HepG2 (cell line): ENCODE measurements around the gene TSC22D1. TPM values are rescaled to one million over a fixed set of nuclear protein-coding genes. Genes with fewer than 3 reads are reported as not detected.

ENCODE experiments used
- AKNA ChIP-seq: sonication (generic); formaldehyde crosslinking; IDR thresholded peaks from 2 replicates; pipeline ENCODE4 v1.4.0; 2020; ENCODE audit warnings: missing genetic modification reagents, borderline replicate concordance
- CAMTA2 ChIP-seq: sonication (generic); formaldehyde crosslinking; IDR thresholded peaks from 2 replicates; pipeline ENCODE4 v1.4.0; 2020; ENCODE audit warnings: mild to moderate bottlenecking, missing genetic modification reagents, borderline replicate concordance
- CREB1 ChIP-seq, 2 experiments: fragments of 450-650 bp in 1 of 2; IDR thresholded peaks; 2 replicates each; pipeline ENCODE4 v1.6.1; 2016 to 2017; ENCODE audit warnings: control low read depth in 1 of 2, mild to moderate bottlenecking in 1 of 2, missing compliant biosample characterization in 1 of 2, missing genetic modification characterization in 1 of 2
- DR1 ChIP-seq: sonication (generic); formaldehyde crosslinking; IDR thresholded peaks from 2 replicates; pipeline ENCODE4 v1.8.0; 2021; ENCODE audit warnings: mild to moderate bottlenecking, missing genetic modification reagents, inconsistent platforms
- FIP1L1 ChIP-seq: fragments of 200-400 bp; formaldehyde crosslinking; IDR thresholded peaks from 2 replicates; pipeline ENCODE4 v1.6.1; 2018; ENCODE audit warnings: low read depth, mild to moderate bottlenecking, low read length, moderate library complexity, borderline replicate concordance; ENCODE audit not compliant: insufficient read depth
- GPBP1L1 ChIP-seq: sonication (generic); formaldehyde crosslinking; IDR thresholded peaks from 2 replicates; pipeline ENCODE4 v1.5.0; 2020; ENCODE audit warnings: mild to moderate bottlenecking, missing genetic modification reagents
- HBP1 ChIP-seq: IDR thresholded peaks from 2 replicates; pipeline ENCODE4 v1.6.1; 2016; ENCODE audit warnings: low read depth, control low read depth
- HINFP ChIP-seq: sonication (generic); formaldehyde crosslinking; IDR thresholded peaks from 2 replicates; pipeline ENCODE4 v1.4.0; 2020; ENCODE audit warnings: low read depth, mild to moderate bottlenecking, missing genetic modification reagents
- HOXA9 ChIP-seq: sonication (generic); formaldehyde crosslinking; IDR thresholded peaks from 2 replicates; pipeline ENCODE4 v1.8.1; 2022; ENCODE audit warnings: missing genetic modification reagents, mild to moderate bottlenecking, moderate library complexity, borderline replicate concordance
- HOXD1 ChIP-seq: sonication (generic); formaldehyde crosslinking; IDR thresholded peaks from 2 replicates; pipeline ENCODE4 v1.5.0; 2020; ENCODE audit warnings: missing genetic modification reagents
- KLF12 ChIP-seq: sonication (generic); formaldehyde crosslinking; IDR thresholded peaks from 2 replicates; pipeline ENCODE4 v1.4.0; 2020; ENCODE audit warnings: missing genetic modification reagents, borderline replicate concordance
- MEF2D ChIP-seq: sonication (generic); formaldehyde crosslinking; IDR thresholded peaks from 2 replicates; pipeline ENCODE4 v1.5.1; 2020; ENCODE audit warnings: mild to moderate bottlenecking, missing genetic modification reagents
- NR2F6 ChIP-seq, 2 experiments: IDR thresholded peaks; 2 replicates each; pipeline ENCODE4 v1.6.1; 2016; ENCODE audit warnings: antibody characterized with exemption in 1 of 2, mild to moderate bottlenecking in 1 of 2
- POLR2A ChIP-seq, 2 experiments: IDR thresholded peaks; 2 replicates each; pipeline ENCODE4 v1.6.1; 2011; ENCODE audit warnings: low read depth in 2 of 2, low read length in 2 of 2, mild to moderate bottlenecking in 1 of 2, moderate library complexity in 1 of 2; ENCODE audit not compliant: insufficient read depth in 1 of 2
- SOX13 ChIP-seq, 3 experiments: fragments of 450-650 bp in 1 of 3; sonication (generic) in 1 of 3; formaldehyde crosslinking in 1 of 3; IDR thresholded peaks in 2 of 3; conservative IDR thresholded peaks in 1 of 3; 2 replicates each; pipeline versions ENCODE4 v1.5.0 to v1.6.1; 2016 to 2020; ENCODE audit warnings: antibody characterized with exemption in 1 of 3, mild to moderate bottlenecking in 1 of 3, missing compliant biosample characterization in 1 of 3, missing genetic modification reagents in 1 of 3, moderate library complexity in 1 of 3
- SP4 ChIP-seq: sonication (generic); formaldehyde crosslinking; IDR thresholded peaks from 2 replicates; pipeline ENCODE4 v1.8.1; 2023; ENCODE audit warnings: mild to moderate bottlenecking, missing genetic modification reagents
- ZEB1 ChIP-seq: IDR thresholded peaks from 2 replicates; pipeline ENCODE4 v1.6.1; 2012; ENCODE audit warnings: mild to moderate bottlenecking, low read depth, inconsistent platforms; ENCODE audit not compliant: insufficient replicate concordance
- ZNF33B ChIP-seq: sonication (generic); formaldehyde crosslinking; IDR thresholded peaks from 2 replicates; pipeline ENCODE4 v1.5.1; 2020; ENCODE audit warnings: mild to moderate bottlenecking, missing genetic modification reagents
- ZNF34 ChIP-seq: sonication (generic); formaldehyde crosslinking; IDR thresholded peaks from 2 replicates; pipeline ENCODE4 v1.4.0; 2020; ENCODE audit warnings: mild to moderate bottlenecking, missing genetic modification reagents, borderline replicate concordance
- ZNF674 ChIP-seq: sonication (generic); formaldehyde crosslinking; IDR thresholded peaks from 2 replicates; pipeline ENCODE4 v1.5.0; 2020; ENCODE audit warnings: low read depth, mild to moderate bottlenecking, missing genetic modification reagents
- ZNF746 ChIP-seq: sonication (generic); formaldehyde crosslinking; IDR thresholded peaks from 2 replicates; pipeline ENCODE4 v1.8.0; 2022; ENCODE audit warnings: mild to moderate bottlenecking, missing genetic modification reagents
- polyA plus RNA-seq, 8 experiments: library from polyadenylated mRNA; depleted of rRNA in 3 of 8; stranded (reverse) in 7 of 8; unstranded in 1 of 8; fragments of >200 nt; fragmentation: Illumina TruSeq in 4 of 8; extraction: Trizol in 4 of 8; gene quantifications; 2 replicates each; pipeline versions ENCODE4 v1.2.1 to v1.2.3, GENCODE V29; 2011 to 2016; ENCODE audit warnings: low read depth in 4 of 8, missing spikeins in 1 of 8, mixed read lengths in 1 of 8; ENCODE audit not compliant: insufficient read depth in 1 of 8
- total RNA-seq, 5 experiments: library from RNA; depleted of rRNA; stranded (reverse); fragments of >200 nt; fragmentation: Illumina TruSeq; extraction: Trizol; gene quantifications; 2 replicates each; pipeline ENCODE4 v1.2.3, GENCODE V29; 2016; ENCODE audit warnings: low read depth in 1 of 5

Gene TSC22D1
- total and polyA plus RNA-seq, 2 of the 13 experiments (the other 11 are each of a cell fraction or from before 2014, with no cell fraction given), result 18.4 to 35.7 TPM

GRCh38 chr13:44448373-44448772 lies 127.8 kb downstream of the TSC22D1 start (continued):
- TF ChIP-seq AKNA, result no peak
- TF ChIP-seq HBP1 (CRISPR knock-in tag), result no peak
- no peak for TF ChIP-seq ZNF674
- TF ChIP-seq GPBP1L1, result no peak
- no peak for TF ChIP-seq HOXD1
- no peak for TF ChIP-seq ZNF746 (CRISPR knock-in tag)
- TF ChIP-seq CREB1 (IDR thresholded peaks at IDR 0.05), result no peak
- TF ChIP-seq CREB1 (CRISPR knock-in tag; IDR thresholded peaks at IDR 0.05), result no peak
- no peak for TF ChIP-seq ZNF33B (CRISPR knock-in tag)
- no peak for TF ChIP-seq ZNF34 (CRISPR knock-in tag)
- TF ChIP-seq POLR2A (IDR thresholded peaks at IDR 0.05; ENCODE audit: insufficient read depth in 1 of 2, low read depth in 2 of 2, low read length in 2 of 2), result no peak
- TF ChIP-seq HINFP (CRISPR knock-in tag), result no peak
- no peak for TF ChIP-seq CAMTA2 (CRISPR knock-in tag)
- TF ChIP-seq ZEB1, result no peak
- no peak for TF ChIP-seq KLF12 (CRISPR knock-in tag)
- no peak for TF ChIP-seq DR1 (CRISPR knock-in tag)
- no peak for TF ChIP-seq SOX13 (IDR thresholded peaks at IDR 0.05)
- peak in 1 of 2 experiments; percentile 38; a peak in 1 of 4 replicates for TF ChIP-seq SOX13 (CRISPR knock-in tag; conservative IDR thresholded peaks at IDR 0.05 in 1 of 2, IDR thresholded peaks at IDR 0.05 in 1 of 2)
- TF ChIP-seq FIP1L1, result no peak
- TF ChIP-seq SP4 (CRISPR knock-in tag), result no peak
- TF ChIP-seq HOXA9 (CRISPR knock-in tag), result no peak
- no peak for TF ChIP-seq MEF2D (CRISPR knock-in tag)
- TF ChIP-seq NR2F6 (IDR thresholded peaks at IDR 0.05), result 0 out of 2 replicates have a peak, but pooled peaks have one; percentile 18
- TF ChIP-seq NR2F6 (CRISPR knock-in tag; IDR thresholded peaks at IDR 0.05), result no peak
